ACC112 (cell line): Measurements from ENCODE around the gene DCPS.

Experiments
- H2AFZ ChIP-seq: fragments of 200-600 bp; sonication (generic); one replicate; pipeline ENCODE4 v1.6.0; 2017; ENCODE audit warnings: antibody characterized with exemption, low read length; ENCODE audit not compliant: unreplicated experiment
- H3K27ac ChIP-seq: fragments of 200-600 bp; sonication (generic); 2 replicates; pipeline ENCODE4 v1.5.1; 2014; ENCODE audit warnings: low read depth, mild to moderate bottlenecking, antibody characterized with exemption, low read length, moderate library complexity
- H3K27me3 ChIP-seq: fragments of 200-600 bp; sonication (generic); 2 replicates; pipeline ENCODE4 v1.6.1; 2014; ENCODE audit warnings: mild to moderate bottlenecking, antibody characterized with exemption, low read length, moderate library complexity, mixed read lengths; ENCODE audit not compliant: insufficient read depth
- H3K36me3 ChIP-seq: fragments of 200-600 bp; sonication (generic); 2 replicates; pipeline ENCODE4 v1.6.1; 2016; ENCODE audit warnings: mild to moderate bottlenecking, antibody characterized with exemption, low read length, moderate library complexity, mixed read lengths; ENCODE audit not compliant: insufficient read depth
- H3K4me1 ChIP-seq: fragments of 200-600 bp; sonication (generic); one replicate; pipeline ENCODE4 v1.6.1; 2016; ENCODE audit warnings: low read length, mixed read lengths; ENCODE audit not compliant: insufficient read depth, unreplicated experiment, control insufficient read depth
- H3K4me3 ChIP-seq: fragments of 200-600 bp; sonication (generic); 2 replicates; pipeline ENCODE4 v1.5.1; 2014; ENCODE audit warnings: mild to moderate bottlenecking, low read depth, low read length
- H3K79me2 ChIP-seq: fragments of 200-600 bp; sonication (generic); one replicate; pipeline ENCODE4 v1.6.0; 2016; ENCODE audit warnings: low read length; ENCODE audit not compliant: control insufficient read depth, unreplicated experiment, insufficient read depth

The DCPS gene

DNA sequence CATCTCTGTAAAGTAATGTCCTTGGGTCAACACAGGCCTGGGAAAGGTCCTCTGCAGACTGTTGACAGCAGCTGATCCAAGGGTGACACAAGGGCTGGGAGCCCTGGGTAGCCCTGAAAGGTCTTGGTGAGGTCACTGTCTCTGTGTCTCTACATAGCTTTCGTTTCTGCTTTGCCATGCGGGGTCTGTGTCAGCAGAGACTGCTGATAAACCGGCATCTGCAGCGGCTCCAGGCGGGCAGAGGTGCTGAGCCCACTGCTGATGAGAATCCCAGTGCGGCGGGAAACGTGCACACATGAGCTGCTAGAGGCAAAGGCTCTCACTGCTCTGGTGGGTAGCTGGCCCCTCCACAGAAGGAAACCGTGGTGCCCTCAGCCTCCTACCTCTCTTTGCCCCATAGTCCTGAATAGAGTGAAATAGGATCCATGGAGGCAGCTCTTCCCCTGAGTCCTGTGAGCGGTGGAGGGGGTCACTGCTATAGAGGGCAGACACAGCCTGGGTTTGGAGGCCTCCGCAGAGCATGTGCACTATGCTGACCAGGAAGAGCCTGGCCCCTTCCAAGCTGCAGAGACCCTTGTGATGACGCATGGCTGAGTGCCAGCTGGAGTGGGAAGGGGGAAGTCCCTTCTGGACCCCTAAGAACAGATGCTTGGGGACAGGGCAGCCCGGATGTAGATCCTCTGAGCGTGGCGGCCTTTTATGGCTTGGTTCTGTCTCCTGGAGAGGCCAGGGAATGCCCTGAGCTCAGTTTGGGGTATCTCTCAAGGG is 33.8 kb downstream of the DCPS start:
- H3K79me2 ChIP-seq, result no peaks in the 10 kb centered on the region
- H3K27me3 ChIP-seq, result no peaks in the 10 kb centered on the region
- peaks cover 69% of the 10 kb centered on the region for H3K4me1 ChIP-seq
- no peaks in the 10 kb centered on the region for H3K36me3 ChIP-seq
- H2AFZ ChIP-seq, result no peak overlapping the region
- H3K27ac ChIP-seq, result no peak overlapping the region
- H3K4me3 ChIP-seq, result no peak overlapping the region

DNA sequence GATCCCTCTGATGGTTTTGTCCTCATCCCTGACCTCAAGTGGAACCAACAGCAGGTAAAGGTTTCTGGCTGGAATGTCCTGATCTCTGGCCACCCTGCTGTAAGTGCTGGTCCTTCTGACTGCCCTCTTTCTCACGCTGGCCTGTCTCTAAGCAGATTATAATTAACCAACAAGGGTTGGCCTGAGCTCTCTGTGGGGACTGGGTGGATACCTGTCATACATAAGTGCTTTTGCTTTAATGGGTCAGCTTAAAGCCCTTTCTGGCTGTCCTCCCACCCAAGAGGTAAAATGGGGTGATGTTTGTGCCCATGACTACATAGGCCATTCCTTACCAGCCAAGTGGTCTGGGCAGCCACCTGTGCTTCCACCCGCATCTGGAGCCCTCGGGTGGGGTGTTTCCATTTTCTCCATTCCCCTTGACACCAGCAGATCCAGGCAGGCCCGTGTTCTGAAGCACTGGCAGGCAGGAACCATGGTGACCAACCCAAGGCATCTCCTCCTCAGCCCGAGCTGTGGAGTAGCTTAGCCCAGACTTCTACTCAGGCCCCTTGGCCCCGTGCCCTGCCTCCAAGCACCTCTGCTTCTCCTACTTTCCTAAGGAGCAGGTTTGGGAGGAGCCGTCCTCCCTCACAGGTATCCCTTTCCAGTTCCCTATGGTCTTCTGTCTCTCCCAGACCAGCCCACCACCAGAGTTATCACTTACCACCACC is 34.6 kb downstream of the DCPS start:
- H3K4me3 ChIP-seq, result no peak overlapping the region
- H3K36me3 ChIP-seq, result no peaks in the 10 kb centered on the region
- no peak overlapping the region for H3K27ac ChIP-seq
- no peaks in the 10 kb centered on the region for H3K79me2 ChIP-seq
- peaks cover 61% of the 10 kb centered on the region for H3K4me1 ChIP-seq
- no peak overlapping the region for H2AFZ ChIP-seq
- H3K27me3 ChIP-seq, result no peaks in the 10 kb centered on the region

DNA sequence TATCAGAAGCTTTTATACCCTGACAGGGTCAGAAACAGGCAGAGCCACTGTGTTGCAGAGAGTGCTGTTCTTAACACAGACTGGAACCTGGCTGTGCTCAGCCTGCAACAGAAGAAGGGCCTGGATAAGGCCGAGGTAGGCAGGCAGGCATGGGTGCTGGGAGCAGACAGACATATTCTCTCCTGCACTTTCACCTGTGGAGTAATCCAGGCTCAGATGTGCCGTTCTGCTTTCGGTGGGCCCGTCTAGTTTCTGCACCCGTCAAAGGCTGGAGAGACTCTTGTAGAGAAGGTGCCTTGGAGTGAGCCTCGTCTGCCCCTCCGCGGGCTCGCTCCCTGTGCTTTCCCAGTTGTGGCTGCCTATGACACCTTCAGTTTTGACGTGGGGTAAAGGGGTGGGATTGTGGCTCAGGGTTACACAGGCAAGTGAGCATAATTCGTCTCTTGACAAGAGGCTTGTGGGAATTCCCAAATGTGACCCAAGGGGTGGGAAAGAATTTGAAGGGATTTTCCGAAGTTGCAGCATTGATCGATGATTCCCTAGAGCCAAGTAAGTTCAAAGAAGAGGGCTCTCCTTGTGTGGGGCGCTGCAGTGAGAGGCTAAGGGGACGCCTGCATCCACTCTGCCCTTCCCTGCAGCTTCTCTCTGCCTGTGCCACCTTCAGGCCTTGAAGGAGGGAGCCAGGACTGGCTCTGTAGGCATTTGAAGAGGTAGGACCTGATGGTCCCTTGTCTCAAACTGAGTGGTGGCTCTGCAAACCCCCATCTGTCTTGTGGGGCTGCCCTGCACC is 35.4 kb downstream of the DCPS start:
- no peaks in the 10 kb centered on the region for H3K79me2 ChIP-seq
- no peak overlapping the region for H2AFZ ChIP-seq
- H3K27me3 ChIP-seq, result no peaks in the 10 kb centered on the region
- no peak overlapping the region for H3K27ac ChIP-seq
- H3K4me3 ChIP-seq, result no peak overlapping the region
- no peaks in the 10 kb centered on the region for H3K36me3 ChIP-seq
- H3K4me1 ChIP-seq, result peaks cover 61% of the 10 kb centered on the region

DNA sequence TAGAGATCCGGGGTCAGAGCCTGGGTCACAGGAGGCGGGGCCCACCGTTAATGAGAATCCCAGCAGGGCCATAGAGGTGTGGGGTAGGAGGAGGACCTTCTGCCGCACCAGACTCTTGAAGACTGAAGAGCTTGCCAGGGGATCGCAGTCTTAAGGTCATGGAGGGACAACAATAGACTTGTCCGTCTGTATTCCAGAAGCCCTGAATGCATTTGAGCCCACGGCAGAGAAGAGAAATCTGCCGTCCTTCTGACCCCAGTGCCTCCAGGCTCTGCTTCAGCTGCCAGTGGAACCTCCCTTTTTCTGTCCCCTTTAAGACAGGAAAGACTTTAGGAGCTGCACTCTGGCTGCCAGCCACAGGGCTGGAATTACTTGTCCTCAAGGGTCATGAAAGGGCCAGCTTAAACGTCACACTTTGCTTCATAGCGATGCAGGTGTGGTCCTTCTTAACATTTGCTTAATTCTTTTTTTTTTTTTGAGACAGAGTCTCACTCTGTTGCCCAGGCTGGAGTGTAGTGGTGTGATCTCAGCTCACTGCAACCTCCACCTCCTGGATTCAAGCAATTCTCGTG is 36.1 kb downstream of the DCPS start:
- H3K79me2 ChIP-seq, result no peaks in the 10 kb centered on the region
- no peaks in the 10 kb centered on the region for H3K36me3 ChIP-seq
- no peak overlapping the region for H3K27ac ChIP-seq
- H3K4me1 ChIP-seq, result peaks cover 55% of the 10 kb centered on the region
- no peak overlapping the region for H3K4me3 ChIP-seq
- H3K27me3 ChIP-seq, result no peaks in the 10 kb centered on the region
- no peak overlapping the region for H2AFZ ChIP-seq

DNA sequence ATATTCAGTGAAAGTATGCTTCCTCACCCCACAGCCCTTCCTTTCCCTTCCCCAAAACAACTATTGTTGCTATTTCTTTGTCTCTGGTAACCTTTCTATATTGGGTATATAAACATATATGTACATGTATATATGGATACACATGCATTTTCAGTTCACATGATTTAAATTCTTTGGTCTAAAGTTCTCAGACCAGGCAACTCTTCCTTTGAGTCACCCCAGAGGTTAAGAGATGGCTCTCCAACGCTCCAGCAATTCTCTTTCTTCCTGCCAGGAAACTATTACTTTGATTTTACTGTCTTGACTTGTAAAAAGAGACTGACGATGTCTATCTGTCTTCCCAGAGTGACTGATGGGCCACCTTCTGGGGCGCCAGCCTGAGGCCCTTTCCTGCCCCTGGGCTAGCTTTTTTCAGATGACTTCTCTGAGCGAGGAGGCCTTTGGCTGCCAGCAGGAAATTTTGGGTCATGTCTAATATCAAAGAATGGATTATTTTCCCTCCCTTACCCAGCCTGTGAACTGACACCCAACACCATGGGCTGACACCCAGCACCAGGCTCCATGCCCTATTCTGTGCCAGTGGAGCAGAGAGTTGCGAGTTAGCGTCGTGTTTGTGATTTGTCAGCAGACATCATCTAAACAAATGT is 37.2 kb downstream of the DCPS start:
- Histone ChIP-seq H3K79me2 (no peaks in the 10 kb centered on the region), H3K4me1 (peaks cover 56% of the 10 kb centered on the region), H2AFZ (no peak overlapping the region), H3K36me3 (no peaks in the 10 kb centered on the region), H3K27me3 (no peaks in the 10 kb centered on the region), H3K27ac (peak overlapping the region; percentile 25; the same call in 1 of the 2 replicates), H3K4me3 (no peak overlapping the region)

DNA sequence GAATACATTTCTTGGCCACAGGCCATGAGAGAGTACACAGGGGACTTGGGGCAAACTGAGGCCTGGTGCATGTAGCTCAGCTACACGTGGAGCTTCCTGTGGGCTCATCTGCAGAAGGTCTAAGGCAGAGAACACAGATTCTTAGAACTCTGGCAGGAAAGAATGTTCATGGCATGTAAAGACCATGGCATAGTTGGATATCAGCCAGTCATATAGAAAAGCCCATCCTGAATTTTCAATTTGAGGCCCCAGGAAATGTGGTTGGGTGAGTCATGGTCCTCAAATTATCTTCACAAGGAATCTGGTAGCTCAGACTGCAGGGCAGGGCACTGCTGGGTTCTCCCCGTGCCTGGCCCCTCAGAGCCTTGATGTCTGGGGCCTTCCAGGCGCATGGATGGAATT is 37.9 kb downstream of the DCPS start:
- Histone ChIP-seq H3K27ac (peak overlapping the region; percentile 63), H3K4me3 (no peak overlapping the region), H3K79me2 (no peaks in the 10 kb centered on the region), H3K36me3 (no peaks in the 10 kb centered on the region), H3K27me3 (no peaks in the 10 kb centered on the region), H3K4me1 (peaks cover 56% of the 10 kb centered on the region), H2AFZ (no peak overlapping the region)

DNA sequence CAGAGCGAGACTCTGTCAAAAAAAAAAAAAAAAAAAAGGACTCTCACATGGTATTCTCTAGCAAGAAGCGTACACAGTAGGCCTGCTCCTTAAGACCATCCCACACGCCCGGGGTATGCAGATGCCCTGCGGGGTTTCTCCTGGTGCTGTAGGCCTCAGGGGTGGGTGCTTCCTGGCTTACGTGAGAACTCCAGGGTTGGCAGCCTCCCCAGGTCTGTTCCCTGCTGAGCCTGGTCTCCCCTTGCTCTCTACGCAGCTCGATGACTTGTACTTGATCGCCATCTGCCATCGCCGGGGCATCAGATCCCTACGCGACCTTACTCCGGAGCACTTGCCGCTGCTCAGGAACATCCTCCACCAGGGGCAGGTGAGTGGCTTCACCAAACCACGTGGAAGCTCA is 39.2 kb downstream of the DCPS start:
- H3K79me2 ChIP-seq, result peaks cover 4% of the 10 kb centered on the region
- no peak overlapping the region for H3K27ac ChIP-seq
- peaks cover 61% of the 10 kb centered on the region for H3K4me1 ChIP-seq
- no peak overlapping the region for H3K4me3 ChIP-seq
- no peaks in the 10 kb centered on the region for H3K27me3 ChIP-seq
- no peak overlapping the region for H2AFZ ChIP-seq
- no peaks in the 10 kb centered on the region for H3K36me3 ChIP-seq

DNA sequence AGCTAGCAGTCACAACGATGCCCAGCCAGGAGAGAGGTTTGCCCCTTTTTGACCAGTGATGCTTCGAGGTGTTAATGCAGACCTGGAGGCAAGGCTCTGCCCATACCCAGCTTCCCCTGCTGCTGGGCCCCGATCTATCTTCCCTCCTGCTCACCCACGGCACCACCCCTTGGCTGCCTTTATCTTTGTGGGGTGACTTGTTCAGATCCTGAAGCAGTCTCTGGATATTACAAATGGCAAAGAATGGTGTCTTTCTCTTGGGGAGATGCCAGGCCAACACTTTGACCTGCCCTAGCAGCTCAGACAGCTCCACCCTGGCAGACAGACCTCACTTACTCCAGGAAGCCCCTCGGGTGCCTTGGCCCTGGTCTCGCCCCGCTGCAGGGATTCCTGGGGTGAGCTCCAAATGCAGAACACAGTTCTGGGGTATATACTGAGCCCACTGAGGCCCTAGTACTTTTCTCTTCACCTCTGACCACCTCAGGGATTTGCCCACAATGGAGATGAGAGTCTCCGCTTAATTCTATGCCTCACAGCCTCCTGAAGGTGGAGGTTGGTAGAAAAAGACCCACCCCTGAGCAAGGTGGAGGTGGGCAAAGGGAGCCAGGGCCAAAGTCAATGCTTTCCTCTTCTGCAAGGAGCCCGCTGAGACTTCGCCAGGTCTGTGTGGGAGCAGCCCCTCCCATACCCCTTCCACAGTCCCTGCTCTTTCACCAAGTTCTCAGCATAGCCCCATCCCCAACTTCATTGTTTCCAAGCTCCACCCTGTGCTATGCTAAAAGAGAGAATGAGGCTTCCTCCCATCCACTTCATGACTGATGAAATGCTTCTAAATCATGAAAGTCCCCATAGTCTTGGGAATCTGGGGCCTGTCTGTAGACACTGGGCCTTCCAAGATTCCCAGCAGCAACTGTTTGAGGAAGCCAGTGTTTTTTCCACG is 40.6 kb downstream of the DCPS start:
- Histone ChIP-seq H3K79me2 (peaks cover 18% of the 10 kb centered on the region), H3K4me3 (no peak overlapping the region), H3K27ac (no peak overlapping the region), H3K27me3 (no peaks in the 10 kb centered on the region), H2AFZ (no peak overlapping the region), H3K36me3 (no peaks in the 10 kb centered on the region), H3K4me1 (peaks cover 70% of the 10 kb centered on the region)

DNA sequence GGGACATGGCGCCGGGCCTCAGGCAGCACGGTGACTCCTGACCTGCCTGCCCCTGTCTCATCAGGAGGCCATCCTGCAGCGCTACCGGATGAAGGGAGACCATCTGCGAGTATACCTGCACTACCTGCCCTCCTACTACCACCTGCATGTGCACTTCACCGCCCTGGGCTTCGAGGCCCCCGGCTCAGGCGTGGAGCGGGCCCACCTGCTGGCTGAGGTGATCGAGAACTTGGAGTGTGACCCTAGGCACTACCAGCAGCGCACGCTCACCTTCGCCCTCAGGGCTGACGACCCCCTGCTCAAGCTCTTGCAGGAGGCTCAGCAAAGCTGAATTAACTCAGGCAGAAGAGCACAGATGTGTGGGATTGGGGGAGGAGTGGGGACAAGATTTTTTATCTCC is 41.4 kb downstream of the DCPS start:
- Histone ChIP-seq H3K27ac (0 out of 2 replicates have a peak overlapping the region, but pooled peaks have one; percentile 71), H2AFZ (no peak overlapping the region), H3K27me3 (no peaks in the 10 kb centered on the region), H3K36me3 (no peaks in the 10 kb centered on the region), H3K79me2 (peaks cover 22% of the 10 kb centered on the region), H3K4me3 (no peak overlapping the region), H3K4me1 (peaks cover 64% of the 10 kb centered on the region)
